ENCODE results near the gene PHACTR1.
"Not testable (repeated sequence)": the region's sequence is repeated elsewhere in the genome, so short reads cannot be mapped to it uniquely, and the experiment has no call there.

PHACTR1 gene

DNA sequence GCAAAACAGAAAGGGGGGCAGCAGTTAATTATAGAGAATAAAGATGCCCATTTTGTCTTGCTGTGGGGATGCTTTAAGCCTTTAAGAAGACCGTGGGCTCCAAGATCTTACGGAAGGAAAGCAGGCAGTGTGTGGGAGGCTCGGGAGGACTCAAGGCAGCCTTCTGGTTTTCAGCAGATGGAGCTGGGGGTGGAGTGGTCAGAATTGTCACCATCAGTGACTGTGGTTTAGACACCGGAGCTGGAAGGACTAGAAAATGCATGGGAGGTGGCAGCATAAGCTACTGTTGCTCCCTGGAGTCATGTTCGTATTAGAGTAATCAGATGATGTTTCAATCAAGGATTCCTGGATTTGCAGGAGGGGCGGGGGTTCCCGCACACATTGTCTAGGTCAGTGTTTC lies 3.7 kb downstream of the PHACTR1 start:
- DNase-seq, result no peak
- no peak for TF ChIP-seq GATA1 (IDR thresholded peaks at IDR 0.05; ENCODE audit: low read depth, low read length)
- TF ChIP-seq POLR2A (IDR thresholded peaks at IDR 0.05; ENCODE audit: low read length), result no peak

- no peak for DNase-seq
- no peak for TF ChIP-seq POLR2A (IDR thresholded peaks at IDR 0.05; ENCODE audit: low read length)
Observed at GRCh38 chr6:12725263-12725662, 8.7 kb downstream of the PHACTR1 start.

- TF ChIP-seq POLR2A (IDR thresholded peaks at IDR 0.05; ENCODE audit: low read length), result no peak
- no peak for TF ChIP-seq GATA1 (IDR thresholded peaks at IDR 0.05; ENCODE audit: low read depth, low read length)
- DNase-seq, result no peak
Observed at GRCh38 chr6:12729467-12729866, 12.9 kb downstream of the PHACTR1 start.

DNA sequence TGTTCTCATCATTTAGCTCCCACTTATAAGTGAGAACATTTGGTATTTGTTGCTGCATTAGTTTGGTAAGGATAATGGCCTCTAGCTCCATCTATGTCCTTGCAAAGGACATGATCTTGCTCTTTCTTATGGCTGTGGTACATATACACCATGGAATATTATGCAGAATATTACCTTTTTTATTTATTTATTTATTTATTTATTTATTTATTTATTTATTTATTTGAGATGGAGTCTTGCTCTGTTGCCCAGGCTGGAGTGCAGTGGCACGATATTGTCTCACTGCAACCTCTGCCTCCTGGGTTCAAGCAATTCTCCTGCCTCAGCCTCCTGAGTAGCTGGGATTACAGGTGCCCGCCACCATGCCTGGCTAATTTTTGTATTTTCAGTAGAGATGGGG lies 14.2 kb downstream of the PHACTR1 start:
- DNase-seq, result not testable (repeated sequence)

GRCh38 chr6:12733876-12734275 lies 17.3 kb downstream of the PHACTR1 start:
- TF ChIP-seq POLR2A (IDR thresholded peaks at IDR 0.05; ENCODE audit: low read length) (no peak), GATA1 (IDR thresholded peaks at IDR 0.05; ENCODE audit: low read depth, low read length) (no peak)
- DNase-seq, result no peak

DNA sequence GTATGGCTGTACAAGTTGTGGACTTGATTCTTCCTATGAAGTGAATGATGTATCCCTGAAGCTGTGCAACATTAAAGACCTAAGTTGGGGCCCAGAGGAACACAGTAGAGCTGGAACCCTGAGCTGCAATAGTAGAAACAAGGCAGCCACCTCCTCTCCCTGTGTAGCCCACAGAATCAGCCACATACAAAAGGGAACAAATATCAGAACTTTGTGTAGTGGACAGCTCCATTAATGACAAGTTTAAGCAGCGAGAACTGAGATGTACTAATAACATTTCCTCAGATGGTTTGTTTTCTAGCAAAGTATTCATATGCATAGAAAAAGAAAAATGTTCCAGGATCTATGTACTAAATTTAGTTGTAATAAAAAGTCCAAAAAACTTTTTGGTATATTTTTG lies 19.2 kb downstream of the PHACTR1 start:
- no peak for TF ChIP-seq GATA1 (IDR thresholded peaks at IDR 0.05; ENCODE audit: low read depth, low read length)
- no peak for DNase-seq

- DNase-seq, result no peak
- no peak for TF ChIP-seq GATA1 (IDR thresholded peaks at IDR 0.05; ENCODE audit: low read depth, low read length)
- no peak for TF ChIP-seq POLR2A (IDR thresholded peaks at IDR 0.05; ENCODE audit: low read length)
Observed at GRCh38 chr6:12748411-12748810, 31.8 kb downstream of the PHACTR1 start.

GRCh38 chr6:12748815-12749521 lies 32.4 kb downstream of the PHACTR1 start:
- no peak for DNase-seq
- TF ChIP-seq GATA1 (IDR thresholded peaks at IDR 0.05; ENCODE audit: low read depth, low read length), result no peak
- TF ChIP-seq POLR2A (IDR thresholded peaks at IDR 0.05; ENCODE audit: low read length), result no peak

DNA sequence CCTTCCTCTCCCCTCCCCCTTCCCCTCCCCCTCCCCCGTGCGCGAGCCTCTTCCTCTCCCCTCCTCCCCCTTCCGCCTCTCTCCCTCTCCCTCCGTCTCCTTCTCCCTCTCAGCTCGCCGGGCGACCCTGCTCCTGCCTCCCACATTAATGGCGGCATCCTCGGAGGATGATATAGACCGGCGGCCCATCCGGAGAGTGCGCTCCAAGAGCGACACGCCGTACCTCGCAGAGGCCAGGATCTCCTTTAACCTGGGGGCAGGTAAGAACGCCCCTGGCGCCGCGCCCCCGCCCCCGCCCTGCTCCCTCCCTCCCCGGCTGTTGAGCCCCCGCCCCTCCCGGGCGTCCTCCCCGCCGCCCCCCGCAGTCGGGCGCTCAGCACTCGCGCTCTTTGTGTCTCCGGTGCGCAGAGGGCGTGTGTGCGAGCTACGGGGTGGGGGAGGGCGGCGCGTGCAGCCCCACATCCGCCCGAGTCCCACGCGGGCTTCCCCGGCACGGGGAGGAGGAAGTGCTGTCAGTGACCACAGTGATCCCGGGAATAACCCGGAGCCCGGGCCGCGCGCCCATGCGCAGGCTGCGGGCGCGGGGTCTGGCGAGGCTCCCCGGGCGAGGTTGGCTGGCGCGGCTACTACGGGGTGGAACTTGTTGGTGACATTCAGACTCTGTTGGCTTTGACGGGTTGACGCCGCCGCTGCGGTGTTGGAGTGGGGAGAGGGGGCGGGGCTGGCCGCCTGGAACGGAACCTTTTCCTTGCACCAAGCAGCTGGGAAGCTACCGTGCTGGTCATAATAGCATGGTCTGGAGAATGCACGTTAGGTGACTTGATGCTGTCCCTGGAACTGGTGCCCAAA lies 33.2 kb downstream of the PHACTR1 start:
- no peak for DNase-seq
- TF ChIP-seq POLR2A (IDR thresholded peaks at IDR 0.05; ENCODE audit: low read length) (no peak), GATA1 (IDR thresholded peaks at IDR 0.05; ENCODE audit: low read depth, low read length) (no peak)

- DNase-seq, result no peak
- TF ChIP-seq POLR2A (IDR thresholded peaks at IDR 0.05; ENCODE audit: low read length) (no peak), GATA1 (IDR thresholded peaks at IDR 0.05; ENCODE audit: low read depth, low read length) (no peak)
Observed at GRCh38 chr6:12750416-12750815, 33.8 kb downstream of the PHACTR1 start.

GRCh38 chr6:12751694-12752325 lies 35.2 kb downstream of the PHACTR1 start:
- TF ChIP-seq POLR2A (IDR thresholded peaks at IDR 0.05; ENCODE audit: low read length), result no peak
- no peak for TF ChIP-seq GATA1 (IDR thresholded peaks at IDR 0.05; ENCODE audit: low read depth, low read length)
- DNase-seq, result peak; percentile 30 to 47

- TF ChIP-seq GATA1 (IDR thresholded peaks at IDR 0.05; ENCODE audit: low read depth, low read length) (no peak), POLR2A (IDR thresholded peaks at IDR 0.05; ENCODE audit: low read length) (no peak)
- no peak for DNase-seq
Observed at GRCh38 chr6:12753036-12753435, 36.5 kb downstream of the PHACTR1 start.

DNA sequence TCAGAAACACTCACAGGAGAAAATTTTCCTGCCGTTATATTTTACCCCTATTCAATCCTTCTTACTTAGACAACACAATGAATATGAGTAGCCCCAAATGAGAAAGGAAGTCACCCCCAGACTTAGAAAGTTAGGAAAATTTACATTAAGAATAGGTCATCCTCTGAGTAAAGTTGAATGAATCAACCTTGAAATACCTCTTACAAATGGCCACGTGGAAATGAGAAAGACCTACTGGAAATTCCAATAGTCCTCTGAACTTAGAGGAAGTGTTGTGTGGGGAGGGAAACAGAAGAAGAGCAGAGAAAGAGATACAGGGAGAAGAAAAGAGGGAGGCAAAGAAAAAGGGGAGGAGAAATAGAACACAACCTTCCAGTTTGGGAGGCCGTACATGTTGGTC lies 43.7 kb downstream of the PHACTR1 start:
- DNase-seq, result no peak
- TF ChIP-seq GATA1 (IDR thresholded peaks at IDR 0.05; ENCODE audit: low read depth, low read length), result no peak
- no peak for TF ChIP-seq POLR2A (IDR thresholded peaks at IDR 0.05; ENCODE audit: low read length)

DNA sequence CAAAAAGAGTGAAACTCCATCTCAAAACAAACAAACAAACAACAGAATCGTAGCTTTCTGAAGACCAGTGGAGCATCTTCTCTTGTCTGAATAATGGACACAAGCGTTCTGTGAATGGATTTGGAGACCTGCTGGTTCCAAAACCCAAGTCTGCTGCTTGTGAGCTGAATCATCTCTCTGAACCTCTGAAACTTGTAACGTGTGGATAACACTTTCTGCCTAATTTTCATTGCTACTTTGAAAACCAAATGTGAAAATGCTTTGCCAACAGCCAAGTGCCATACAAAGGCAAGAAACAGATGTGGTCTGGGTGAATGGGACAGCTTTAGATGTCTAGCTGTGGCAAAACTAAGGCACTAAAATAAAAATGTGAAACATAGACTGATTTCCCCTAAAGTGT lies 44.3 kb downstream of the PHACTR1 start:
- TF ChIP-seq POLR2A (IDR thresholded peaks at IDR 0.05; ENCODE audit: low read length), result no peak
- no peak for TF ChIP-seq GATA1 (IDR thresholded peaks at IDR 0.05; ENCODE audit: low read depth, low read length)

More for the DNA sequence above, 44.3 kb downstream of the PHACTR1 start:
- DNase-seq, result no peak
